PC-9 (cell line): ENCODE results near the gene BMP3.

Experiments used
- CTCF ChIP-seq: fragments of 200-600 bp; sonication (generic); conservative IDR thresholded peaks from 2 replicates; pipeline ENCODE4 v1.6.1; 2017; ENCODE audit warnings: mixed run types, antibody characterized with exemption, mild to moderate bottlenecking, moderate library complexity
- EZH2 ChIP-seq: fragments of 200-600 bp; sonication (generic); IDR thresholded peaks from 2 replicates; pipeline ENCODE4 v1.8.0; 2017; ENCODE audit warnings: antibody characterized with exemption, low read depth

DNA sequence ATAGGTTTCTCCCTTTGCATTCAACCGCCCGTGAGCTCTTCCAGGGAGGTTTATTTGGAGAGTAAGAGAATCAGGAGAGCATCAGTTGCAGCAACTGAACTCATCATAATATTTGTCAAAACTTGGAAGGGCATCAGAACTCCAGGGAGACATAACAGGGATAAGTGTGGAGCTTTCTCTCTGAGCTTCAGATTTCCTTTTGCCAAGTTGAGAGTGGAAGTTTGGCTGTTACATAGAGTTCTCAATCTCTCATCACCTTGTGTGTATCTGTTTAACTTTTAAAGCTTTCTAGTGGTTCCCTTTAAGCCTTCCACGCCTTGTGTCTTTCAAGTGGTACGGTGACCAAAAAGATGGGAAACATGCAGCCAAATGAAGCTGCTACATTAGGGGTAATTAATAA, 18.8 kb downstream of the BMP3 start:
- TF ChIP-seq CTCF (no peak), EZH2 (no peak)
